Keratinocyte (primary cell): ENCODE measurements around the gene PRELP. TPM values are rescaled to one million over a fixed set of nuclear protein-coding genes. Genes with fewer than 3 reads are reported as not detected.
A peak's percentile ranks its signal among the peaks of the same experiment; 100 is the strongest.

Experiments used
- DNase-seq: peaks from one replicate; pipeline ENCODE4 v3.0.0-alpha.2; 2011; ENCODE audit warnings: low read depth, missing footprints, low spot score
- FAIRE-seq: peaks from 2 replicates; lab custom pipeline; 2011; peaks lifted over from hg19 to GRCh38; lab: Jason Lieb, UNC
- H2AFZ ChIP-seq: 2 replicates; pipeline ENCODE4 v1.6.0; 2012; ENCODE audit warnings: low read length, control low read depth, inconsistent platforms; ENCODE audit not compliant: control insufficient read depth
- H3K27ac ChIP-seq: 2 replicates; pipeline ENCODE4 v1.5.1; 2011; ENCODE audit warnings: low read length; ENCODE audit not compliant: control insufficient read depth, insufficient read depth
- H3K27me3 ChIP-seq: 3 replicates; pipeline ENCODE4 v1.6.0; 2011; ENCODE audit warnings: low read length; ENCODE audit not compliant: control insufficient read depth, insufficient read depth; ENCODE audit errors: extremely low read depth
- H3K36me3 ChIP-seq, 2 experiments: 2 replicates in 1 of 2; 3 replicates in 1 of 2; pipeline ENCODE4 v1.5.1; 2011; ENCODE audit warnings: low read length in 2 of 2, mild to moderate bottlenecking in 1 of 2; ENCODE audit not compliant: control insufficient read depth in 2 of 2, insufficient read depth in 2 of 2; ENCODE audit errors: extremely low read depth in 1 of 2
- H3K4me1 ChIP-seq: 3 replicates; pipeline ENCODE4 v1.5.1; 2011; ENCODE audit warnings: low read length; ENCODE audit not compliant: control insufficient read depth, insufficient read depth; ENCODE audit errors: extremely low read depth
- H3K4me2 ChIP-seq: 3 replicates; pipeline ENCODE4 v1.6.0; 2011; ENCODE audit warnings: low read depth, low read length; ENCODE audit not compliant: control insufficient read depth, insufficient read depth; ENCODE audit errors: extremely low read depth
- H3K4me3 ChIP-seq, 3 experiments: fragments of 200-600 bp in 1 of 3; sonication (generic) in 1 of 3; 2 replicates in 2 of 3; 3 replicates in 1 of 3; pipeline ENCODE4 v1.5.1; 2011 to 2016; ENCODE audit warnings: low read length in 3 of 3, mild to moderate bottlenecking in 3 of 3, control low read depth in 2 of 3, inconsistent platforms in 1 of 3, low read depth in 1 of 3, mixed read lengths in 1 of 3, mixed run types in 1 of 3, moderate library complexity in 1 of 3; ENCODE audit not compliant: control insufficient read depth in 2 of 3, insufficient read depth in 2 of 3; ENCODE audit errors: extremely low read depth in 1 of 3
- H3K79me2 ChIP-seq: 2 replicates; pipeline ENCODE4 v1.6.0; 2012; ENCODE audit warnings: low read length; ENCODE audit not compliant: control insufficient read depth, insufficient read depth
- H3K9ac ChIP-seq: 3 replicates; pipeline ENCODE4 v1.6.0; 2011; ENCODE audit warnings: low read length; ENCODE audit not compliant: control insufficient read depth, insufficient read depth; ENCODE audit errors: extremely low read depth
- H3K9me1 ChIP-seq: 3 replicates; pipeline ENCODE4 v1.6.0; 2011; ENCODE audit warnings: low read length; ENCODE audit not compliant: control insufficient read depth, insufficient read depth; ENCODE audit errors: extremely low read depth
- H3K9me3 ChIP-seq: 2 replicates; pipeline ENCODE4 v1.5.1; 2012; ENCODE audit warnings: low read depth, low read length; ENCODE audit not compliant: control insufficient read depth
- H4K20me1 ChIP-seq: 3 replicates; pipeline ENCODE4 v1.6.0; 2011; ENCODE audit warnings: low read length; ENCODE audit not compliant: control insufficient read depth, insufficient read depth; ENCODE audit errors: extremely low read depth
- EZH2 ChIP-seq: IDR thresholded peaks from one replicate; pipeline ENCODE4 v1.6.1; 2012; ENCODE audit warnings: inconsistent platforms, mild to moderate bottlenecking, low read length, moderate library complexity
- dilution Hi-C: fragments of 300-500 bp; cut with MboI; formaldehyde crosslinking; loops from one replicate; pipeline ENCODE4 v1.7.0; 2020; ENCODE audit warnings: low sequenced_read_pairs; ENCODE audit not compliant: extremely low pct_ligation_motif_present
- polyA plus RNA-seq, 5 experiments: library from polyadenylated mRNA; depleted of rRNA in 3 of 5; stranded (reverse) in 3 of 5; stranded (forward) in 1 of 5; unstranded in 1 of 5; fragments of >200 nt; gene quantifications; 1 replicate in 1 of 5; 2 replicates in 3 of 5; 3 replicates in 1 of 5; pipeline versions ENCODE4 v1.2.1 to v1.2.3, GENCODE V29; 2011 to 2012; ENCODE audit warnings: missing spikeins in 2 of 5, low read depth in 1 of 5, low replicate concordance in 1 of 5
- TF ChIP-seq, protein P1 (sequence below), 3 experiments: IDR thresholded peaks in 1 of 3; conservative IDR thresholded peaks in 1 of 3; optimal IDR thresholded peaks in 1 of 3; 2 replicates in 2 of 3; 3 replicates in 1 of 3; pipeline versions ENCODE3 to v1.5.1; 2011; ENCODE audit warnings: low read length in 3 of 3, mild to moderate bottlenecking in 3 of 3, moderate library complexity in 2 of 3, control low read depth in 1 of 3, inconsistent platforms in 1 of 3; ENCODE audit not compliant: insufficient read depth in 2 of 3; ENCODE audit errors: extremely low read depth in 1 of 3

The PRELP gene
- polyA plus RNA-seq, 1 donor (not counting 4 experiments of a cell fraction or from before 2014, with no cell fraction given): 0.01 TPM

DNA sequence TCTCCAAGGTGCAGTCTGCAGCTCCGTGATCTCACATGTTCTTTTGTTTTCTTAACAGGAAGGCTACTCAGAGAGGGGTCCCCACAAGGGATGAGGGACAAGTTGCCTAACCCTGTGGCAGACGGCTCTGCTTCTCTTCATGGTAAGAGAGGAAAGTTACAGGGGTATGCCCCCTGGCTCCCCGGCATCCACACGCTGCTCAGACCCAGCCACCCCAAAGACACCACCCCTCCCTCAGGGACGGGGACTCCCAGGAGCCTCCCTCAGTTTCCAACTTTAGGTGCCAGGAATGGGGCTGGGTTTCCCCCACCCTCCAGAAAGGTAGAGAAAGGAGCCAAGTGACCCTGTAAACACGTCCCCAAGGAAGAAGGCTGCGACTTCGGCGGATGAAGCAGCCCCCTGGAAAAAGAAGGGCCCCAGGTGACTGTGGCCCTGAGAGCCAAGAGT lies 38.0 kb downstream of the PRELP start:
- H3K9me3 ChIP-seq: no peaks in the 10 kb centered on the region
- H2AFZ ChIP-seq: peak overlapping the region; percentile 65
- peaks cover 35% of the 10 kb centered on the region for H3K4me1 ChIP-seq
- H3K27ac ChIP-seq: peak overlapping the region; percentile 60
- H3K9ac ChIP-seq: peak overlapping the region; percentile 29
- H3K9me1 ChIP-seq: no peaks in the 10 kb centered on the region
- DNase-seq: no peak
- H3K27me3 ChIP-seq: no peaks in the 10 kb centered on the region
- peak overlapping the region; percentile 58 for H3K4me2 ChIP-seq
- no peaks in the 10 kb centered on the region for H3K79me2 ChIP-seq
- no peak overlapping the region for H3K4me3 ChIP-seq
- H3K36me3 ChIP-seq: no peaks in the 10 kb centered on the region
- peak; percentile 20 for FAIRE-seq
- dilution Hi-C loops: no loop called here
- TF ChIP-seq EZH2: no peak
- TF ChIP-seq, protein P1, sequence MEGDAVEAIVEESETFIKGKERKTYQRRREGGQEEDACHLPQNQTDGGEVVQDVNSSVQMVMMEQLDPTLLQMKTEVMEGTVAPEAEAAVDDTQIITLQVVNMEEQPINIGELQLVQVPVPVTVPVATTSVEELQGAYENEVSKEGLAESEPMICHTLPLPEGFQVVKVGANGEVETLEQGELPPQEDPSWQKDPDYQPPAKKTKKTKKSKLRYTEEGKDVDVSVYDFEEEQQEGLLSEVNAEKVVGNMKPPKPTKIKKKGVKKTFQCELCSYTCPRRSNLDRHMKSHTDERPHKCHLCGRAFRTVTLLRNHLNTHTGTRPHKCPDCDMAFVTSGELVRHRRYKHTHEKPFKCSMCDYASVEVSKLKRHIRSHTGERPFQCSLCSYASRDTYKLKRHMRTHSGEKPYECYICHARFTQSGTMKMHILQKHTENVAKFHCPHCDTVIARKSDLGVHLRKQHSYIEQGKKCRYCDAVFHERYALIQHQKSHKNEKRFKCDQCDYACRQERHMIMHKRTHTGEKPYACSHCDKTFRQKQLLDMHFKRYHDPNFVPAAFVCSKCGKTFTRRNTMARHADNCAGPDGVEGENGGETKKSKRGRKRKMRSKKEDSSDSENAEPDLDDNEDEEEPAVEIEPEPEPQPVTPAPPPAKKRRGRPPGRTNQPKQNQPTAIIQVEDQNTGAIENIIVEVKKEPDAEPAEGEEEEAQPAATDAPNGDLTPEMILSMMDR (optimal IDR thresholded peaks at IDR 0.05 in 1 of 3, IDR thresholded peaks at IDR 0.05 in 1 of 3, conservative IDR thresholded peaks at IDR 0.05 in 1 of 3; ENCODE audit: extremely low read depth in 1 of 3, insufficient read depth in 2 of 3, low read length in 3 of 3): no peak
- H4K20me1 ChIP-seq: no peaks in the 10 kb centered on the region

DNA sequence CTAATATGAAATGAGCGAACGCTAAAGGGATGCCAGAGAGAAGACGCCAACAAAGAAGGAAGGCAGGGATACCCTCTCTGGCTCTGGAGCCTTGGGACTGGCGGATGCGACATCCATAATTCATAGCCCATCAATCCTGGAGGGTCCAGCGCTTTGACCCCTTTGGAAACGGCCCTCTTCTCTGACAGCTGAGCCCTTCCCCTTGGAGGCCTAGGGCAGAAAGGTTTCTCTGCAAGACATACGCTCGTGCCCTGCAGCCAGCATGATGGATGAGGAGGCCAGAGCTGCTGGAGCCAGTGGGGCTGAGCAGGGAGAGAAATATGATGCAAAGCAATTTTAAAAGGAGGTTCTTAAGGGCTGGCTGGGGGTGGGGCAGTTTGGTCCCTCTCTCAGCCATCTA lies 40.6 kb downstream of the PRELP start:
- no peaks in the 10 kb centered on the region for H3K36me3 ChIP-seq
- dilution Hi-C loops: no loop called here
- TF ChIP-seq, protein P1 (optimal IDR thresholded peaks at IDR 0.05 in 1 of 3, IDR thresholded peaks at IDR 0.05 in 1 of 3, conservative IDR thresholded peaks at IDR 0.05 in 1 of 3; ENCODE audit: extremely low read depth in 1 of 3, insufficient read depth in 2 of 3, low read length in 3 of 3): no peak
- TF ChIP-seq EZH2: no peak
- no peaks in the 10 kb centered on the region for H3K27me3 ChIP-seq
- no peak overlapping the region for H3K9ac ChIP-seq
- H3K79me2 ChIP-seq: no peaks in the 10 kb centered on the region
- H3K4me1 ChIP-seq: peaks cover 59% of the 10 kb centered on the region
- FAIRE-seq: no peak
- H3K9me3 ChIP-seq: no peaks in the 10 kb centered on the region
- DNase-seq: no peak
- no peak overlapping the region for H3K4me2 ChIP-seq
- H3K9me1 ChIP-seq: no peaks in the 10 kb centered on the region
- no peak overlapping the region for H2AFZ ChIP-seq
- no peak overlapping the region for H3K4me3 ChIP-seq
- H3K27ac ChIP-seq: no peak overlapping the region
- no peaks in the 10 kb centered on the region for H4K20me1 ChIP-seq
